Endothelial cell of umbilical vein (primary cell): ENCODE results near the gene PAGE4. TPM values are rescaled to one million over a fixed set of nuclear protein-coding genes. Genes with fewer than 3 reads are reported as not detected.

Experiments used
- BruUV-seq: library from RNA; stranded (reverse); fragments of 400-500 nt; replicated peaks from 2 replicates; lab custom pipeline; 2021; lab: Mats Ljungman, UMichigan
- CTCF ChIA-PET: fragments of 300-600, 350-600 bp; sonication (Branson Sonifier 250); formaldehyde crosslinking; loops from one replicate; lab custom pipeline; 2021; ENCODE audit warnings: antibody characterized with exemption, inconsistent platforms; lab: Charles Lee
- POLR2A ChIA-PET: fragments of 300-600, 350-600 bp; sonication (Branson Sonifier 250); formaldehyde crosslinking; loops from one replicate; lab custom pipeline; 2021; ENCODE audit warnings: antibody characterized with exemption, inconsistent platforms; lab: Charles Lee
- DNase-seq: peaks from one replicate; pipeline ENCODE4 v3.0.0-alpha.2; 2011; ENCODE audit warnings: low read depth, low spot score
- FAIRE-seq: peaks from 2 replicates; lab custom pipeline; 2011; peaks lifted over from hg19 to GRCh38; lab: Jason Lieb, UNC
- H2AFZ ChIP-seq: 2 replicates; pipeline ENCODE4 v1.6.0; 2012; ENCODE audit warnings: low read depth, low read length, control low read depth, inconsistent platforms
- H3K27ac ChIP-seq: 2 replicates; pipeline ENCODE4 v1.5.1; 2011; ENCODE audit warnings: low read depth, mild to moderate bottlenecking, control low read depth, low read length, moderate library complexity; ENCODE audit not compliant: insufficient read depth
- H3K27me3 ChIP-seq, 2 experiments: 2 replicates each; pipeline versions ENCODE4 v1.6.0 to v1.6.1; 2011; ENCODE audit warnings: low read length in 2 of 2, mixed read lengths in 1 of 2; ENCODE audit not compliant: control insufficient read depth in 2 of 2, insufficient read depth in 2 of 2
- H3K36me3 ChIP-seq, 2 experiments: 2 replicates in 1 of 2; 3 replicates in 1 of 2; pipeline ENCODE4 v1.5.1; 2011; ENCODE audit warnings: low read length in 2 of 2, mild to moderate bottlenecking in 1 of 2, moderate library complexity in 1 of 2; ENCODE audit not compliant: control insufficient read depth in 2 of 2, insufficient read depth in 2 of 2; ENCODE audit errors: extremely low read depth in 1 of 2
- H3K4me1 ChIP-seq: 3 replicates; pipeline ENCODE4 v1.5.1; 2011; ENCODE audit warnings: mild to moderate bottlenecking, low read length; ENCODE audit not compliant: control insufficient read depth, insufficient read depth; ENCODE audit errors: extremely low read depth
- H3K4me2 ChIP-seq: 2 replicates; pipeline ENCODE4 v1.6.1; 2011; ENCODE audit warnings: low read length, control low read depth, mixed read lengths; ENCODE audit not compliant: insufficient read depth
- H3K4me3 ChIP-seq, 3 experiments: fragments of 200-600 bp in 1 of 3; sonication (generic), shearing (Covaris generic) in 1 of 3; replicated peaks in 1 of 3; 2 replicates each; pipeline ENCODE4 v1.5.1; 2011 to 2016; ENCODE audit warnings: control low read depth in 3 of 3, low read length in 3 of 3, mild to moderate bottlenecking in 2 of 3, inconsistent platforms in 1 of 3, low read depth in 1 of 3, moderate library complexity in 1 of 3; ENCODE audit not compliant: insufficient read depth in 1 of 3
- H3K79me2 ChIP-seq: 2 replicates; pipeline ENCODE4 v1.6.0; 2012; ENCODE audit warnings: low read length, inconsistent platforms; ENCODE audit not compliant: control insufficient read depth, insufficient read depth
- H3K9ac ChIP-seq: replicated peaks from 2 replicates; pipeline ENCODE3; 2011; ENCODE audit warnings: low read length, control low read depth; ENCODE audit not compliant: insufficient read depth; ENCODE audit errors: extremely low read depth
- H3K9me1 ChIP-seq: replicated peaks from 3 replicates; pipeline ENCODE4 v1.6.0; 2011; ENCODE audit warnings: mild to moderate bottlenecking, low read length; ENCODE audit not compliant: control insufficient read depth, insufficient read depth; ENCODE audit errors: extremely low read depth
- H3K9me3 ChIP-seq: replicated peaks from 2 replicates; pipeline ENCODE4 v1.5.1; 2012; ENCODE audit warnings: low read length, inconsistent platforms; ENCODE audit not compliant: control insufficient read depth, insufficient read depth
- H4K20me1 ChIP-seq: replicated peaks from 2 replicates; pipeline ENCODE3; 2011; ENCODE audit warnings: mild to moderate bottlenecking, low read length; ENCODE audit not compliant: control insufficient read depth, insufficient read depth; ENCODE audit errors: extremely low read depth
- EZH2 ChIP-seq: IDR thresholded peaks from 2 replicates; pipeline ENCODE4 v1.6.1; 2012; ENCODE audit warnings: borderline replicate concordance, low read depth, mild to moderate bottlenecking, moderate library complexity, low read length, inconsistent platforms; ENCODE audit not compliant: severe bottlenecking
- FOS ChIP-seq: IDR thresholded peaks from 2 replicates; pipeline ENCODE4 v1.6.1; 2011; ENCODE audit warnings: mild to moderate bottlenecking, low read length, moderate library complexity, borderline replicate concordance; ENCODE audit not compliant: insufficient read depth
- GATA2 ChIP-seq: IDR thresholded peaks from 2 replicates; pipeline ENCODE4 v1.7.0; 2011; ENCODE audit warnings: low read depth, mild to moderate bottlenecking, moderate library complexity, mixed read lengths, low read length; ENCODE audit not compliant: insufficient read length, insufficient read depth
- JUN ChIP-seq: IDR thresholded peaks from 2 replicates; pipeline ENCODE4 v1.6.1; 2011; ENCODE audit warnings: borderline replicate concordance, low read depth; ENCODE audit not compliant: insufficient read length, insufficient read depth
- MYC ChIP-seq: IDR thresholded peaks from one replicate; pipeline ENCODE4 v1.6.1; 2011; ENCODE audit warnings: mild to moderate bottlenecking, low read depth, low read length
- POLR2A ChIP-seq: IDR thresholded peaks from 2 replicates; pipeline ENCODE4 v1.6.1; 2012; ENCODE audit warnings: low read depth, mild to moderate bottlenecking, control low read depth, low read length
- POLR2AphosphoS5 ChIP-seq: IDR thresholded peaks from 2 replicates; pipeline ENCODE4 v1.6.1; 2012; ENCODE audit warnings: low read depth, mild to moderate bottlenecking, control low read depth, low read length, moderate library complexity; ENCODE audit not compliant: insufficient read depth
- dilution Hi-C: fragments of 300-500 bp; cut with MboI; formaldehyde crosslinking; loops from one replicate; pipeline ENCODE4 v1.15.0; 2019; ENCODE audit warnings: low sequenced_read_pairs; ENCODE audit not compliant: extremely low pct_ligation_motif_present
- intact Hi-C: fragments of 100-400 bp; cut with micrococcal nuclease; formaldehyde crosslinking; loops from one replicate; pipeline ENCODE4 v1.10.0; 2022
- polyA plus RNA-seq, 4 experiments: library from polyadenylated mRNA; depleted of rRNA in 3 of 4; stranded (reverse) in 3 of 4; unstranded in 1 of 4; fragments of >200 nt; gene quantifications; 2 replicates each; pipeline versions ENCODE4 v1.2.1 to v1.2.3, GENCODE V29; 2011 to 2012; ENCODE audit warnings: missing spikeins in 1 of 4
- total RNA-seq: library from RNA; stranded (reverse); gene quantifications from 2 replicates; pipeline ENCODE4 v1.2.3, GENCODE V29; 2021
- TF ChIP-seq, protein P1 (sequence below), 2 donors: IDR thresholded peaks; 1 replicate in 1 of 2; 2 replicates in 1 of 2; pipeline ENCODE4 v1.5.1; 2011; ENCODE audit warnings: low read length in 2 of 2, mild to moderate bottlenecking in 2 of 2, moderate library complexity in 2 of 2, control low read depth in 1 of 2, inconsistent platforms in 1 of 2, low read depth in 1 of 2; ENCODE audit not compliant: insufficient read depth in 1 of 2; ENCODE audit errors: extremely low read depth in 1 of 2
- TF ChIP-seq, protein P2 (sequence below): IDR thresholded peaks from 2 replicates; pipeline ENCODE4 v1.6.1; 2011; ENCODE audit not compliant: insufficient read depth, insufficient read length

The PAGE4 gene
- total and polyA plus RNA-seq, 2 donors (not counting 3 experiments of a cell fraction or from before 2014, with no cell fraction given) = not detected

DNA sequence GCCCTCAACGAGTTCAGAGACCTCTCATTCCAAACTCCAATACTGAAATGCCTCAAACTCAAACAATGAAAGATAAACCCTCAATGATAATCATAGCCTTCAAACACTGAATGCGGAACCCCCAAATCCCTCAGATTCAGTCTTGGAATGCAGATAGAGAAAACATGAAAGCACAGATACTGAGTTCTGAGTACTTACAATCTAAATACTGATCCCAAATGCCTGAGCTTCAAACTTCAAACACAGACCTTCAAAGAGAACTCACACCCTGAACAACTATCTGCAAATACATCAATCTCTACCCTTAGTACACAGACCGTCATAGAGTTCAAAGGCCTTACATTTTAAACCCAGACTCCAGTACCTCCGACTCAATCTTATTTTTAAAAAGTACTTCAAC lies 16.9 kb upstream of the PAGE4 start:
- intact Hi-C loops = no loop called here
- no peak overlapping the region for H3K9ac ChIP-seq

DNA sequence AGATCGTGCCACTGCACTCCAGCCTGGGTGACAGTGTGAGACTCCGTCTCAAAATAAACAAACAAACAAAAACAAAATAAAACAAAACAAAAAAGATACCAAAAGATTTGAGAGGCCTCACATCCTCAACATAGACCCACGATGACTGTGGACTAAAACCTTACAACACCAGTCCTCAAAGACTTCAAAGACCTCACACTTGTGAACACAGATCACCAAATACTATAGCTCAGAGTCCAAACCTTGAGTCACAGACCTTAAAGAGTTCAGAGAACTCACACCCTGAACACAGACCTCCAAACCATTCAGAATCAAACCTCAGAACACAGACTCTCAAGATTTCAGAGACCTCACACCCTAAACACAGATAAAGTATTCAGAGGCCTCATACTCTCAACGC lies 12.7 kb upstream of the PAGE4 start:
- Histone ChIP-seq H3K4me2 (no peak overlapping the region), H3K9me3 (no peaks in the 10 kb centered on the region), H3K36me3 (no peaks in the 10 kb centered on the region), H3K9ac (no peak overlapping the region), H4K20me1 (no peaks in the 10 kb centered on the region), H3K27ac (no peak overlapping the region), H3K27me3 (no peaks in the 10 kb centered on the region), H3K9me1 (no peaks in the 10 kb centered on the region), H3K4me1 (no peaks in the 10 kb centered on the region), H3K79me2 (no peaks in the 10 kb centered on the region), H3K4me3 (no peak overlapping the region), H2AFZ (no peak overlapping the region)
- dilution Hi-C loops (no loop called here), intact Hi-C loops (no loop called here)
- ChIA-PET CTCF (no interaction called here), POLR2A (no interaction called here)
- DNase-seq (no peak), FAIRE-seq (no peak)
- BruUV-seq = no TSS peak
- TF ChIP-seq, protein P1, sequence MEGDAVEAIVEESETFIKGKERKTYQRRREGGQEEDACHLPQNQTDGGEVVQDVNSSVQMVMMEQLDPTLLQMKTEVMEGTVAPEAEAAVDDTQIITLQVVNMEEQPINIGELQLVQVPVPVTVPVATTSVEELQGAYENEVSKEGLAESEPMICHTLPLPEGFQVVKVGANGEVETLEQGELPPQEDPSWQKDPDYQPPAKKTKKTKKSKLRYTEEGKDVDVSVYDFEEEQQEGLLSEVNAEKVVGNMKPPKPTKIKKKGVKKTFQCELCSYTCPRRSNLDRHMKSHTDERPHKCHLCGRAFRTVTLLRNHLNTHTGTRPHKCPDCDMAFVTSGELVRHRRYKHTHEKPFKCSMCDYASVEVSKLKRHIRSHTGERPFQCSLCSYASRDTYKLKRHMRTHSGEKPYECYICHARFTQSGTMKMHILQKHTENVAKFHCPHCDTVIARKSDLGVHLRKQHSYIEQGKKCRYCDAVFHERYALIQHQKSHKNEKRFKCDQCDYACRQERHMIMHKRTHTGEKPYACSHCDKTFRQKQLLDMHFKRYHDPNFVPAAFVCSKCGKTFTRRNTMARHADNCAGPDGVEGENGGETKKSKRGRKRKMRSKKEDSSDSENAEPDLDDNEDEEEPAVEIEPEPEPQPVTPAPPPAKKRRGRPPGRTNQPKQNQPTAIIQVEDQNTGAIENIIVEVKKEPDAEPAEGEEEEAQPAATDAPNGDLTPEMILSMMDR (IDR thresholded peaks at IDR 0.05; ENCODE audit: extremely low read depth in 1 of 2, insufficient read depth in 1 of 2, low read depth in 1 of 2, low read length in 2 of 2) = no peak
- TF ChIP-seq POLR2A (no peak), MYC (no peak), FOS (no peak), JUN (no peak), EZH2 (no peak), POLR2AphosphoS5 (no peak), GATA2 (no peak)
- TF ChIP-seq, protein P2, sequence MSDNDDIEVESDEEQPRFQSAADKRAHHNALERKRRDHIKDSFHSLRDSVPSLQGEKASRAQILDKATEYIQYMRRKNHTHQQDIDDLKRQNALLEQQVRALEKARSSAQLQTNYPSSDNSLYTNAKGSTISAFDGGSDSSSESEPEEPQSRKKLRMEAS = no peak

More for the DNA sequence above, 16.9 kb upstream of the PAGE4 start:
- Histone ChIP-seq H3K4me3 (no peak overlapping the region), H3K27me3 (no peaks in the 10 kb centered on the region), H3K9me3 (no peaks in the 10 kb centered on the region), H3K4me2 (no peak overlapping the region), H2AFZ (no peak overlapping the region), H3K27ac (no peak overlapping the region), H4K20me1 (no peaks in the 10 kb centered on the region), H3K9me1 (no peaks in the 10 kb centered on the region), H3K4me1 (no peaks in the 10 kb centered on the region), H3K36me3 (no peaks in the 10 kb centered on the region), H3K79me2 (no peaks in the 10 kb centered on the region)
- DNase-seq (no peak), FAIRE-seq (no peak)
- BruUV-seq = no TSS peak
- dilution Hi-C loops = no loop called here
- ChIA-PET CTCF (no interaction called here), POLR2A (no interaction called here)
- TF ChIP-seq EZH2 (no peak), JUN (no peak), POLR2AphosphoS5 (no peak)
- TF ChIP-seq, protein P1 (IDR thresholded peaks at IDR 0.05; ENCODE audit: extremely low read depth in 1 of 2, insufficient read depth in 1 of 2, low read depth in 1 of 2, low read length in 2 of 2) = no peak
